Measurements from ENCODE around the gene VWA2. TPM values are rescaled to one million over a fixed set of nuclear protein-coding genes. Genes with fewer than 3 reads are reported as not detected.

The VWA2 gene
- total RNA-seq, 1 donor from 2014 or later = 1.2 TPM

- DNase-seq (ENCODE audit: low read depth) = no peak
- no peak overlapping the region for H3K4me3 ChIP-seq (ENCODE audit: low read depth, low read length)
- no peak for TF ChIP-seq CTCF (conservative IDR thresholded peaks at IDR 0.05; ENCODE audit: low read depth, low read length)
Observed at GRCh38 chr10:114278884-114279191, 39.8 kb downstream of the VWA2 start.

GRCh38 chr10:114279289-114279688 is 40.2 kb downstream of the VWA2 start:
- H3K4me3 ChIP-seq (ENCODE audit: low read depth, low read length) = no peak overlapping the region
- DNase-seq (ENCODE audit: low read depth) = no peak
- no peak for TF ChIP-seq CTCF (conservative IDR thresholded peaks at IDR 0.05; ENCODE audit: low read depth, low read length)

- DNase-seq (ENCODE audit: low read depth) = no peak
- H3K4me3 ChIP-seq (ENCODE audit: low read depth, low read length) = no peak overlapping the region
- no peak for TF ChIP-seq CTCF (conservative IDR thresholded peaks at IDR 0.05; ENCODE audit: low read depth, low read length)
Observed at GRCh38 chr10:114279901-114280644, 41.0 kb downstream of the VWA2 start.

GRCh38 chr10:114281006-114281405 is 42.0 kb downstream of the VWA2 start:
- TF ChIP-seq CTCF (conservative IDR thresholded peaks at IDR 0.05; ENCODE audit: low read depth, low read length) = no peak
- H3K4me3 ChIP-seq (ENCODE audit: low read depth, low read length) = no peak overlapping the region
- DNase-seq (ENCODE audit: low read depth) = no peak

- H3K4me3 ChIP-seq (ENCODE audit: low read depth, low read length) = no peak overlapping the region
- no peak for DNase-seq (ENCODE audit: low read depth)
- TF ChIP-seq CTCF (conservative IDR thresholded peaks at IDR 0.05; ENCODE audit: low read depth, low read length) = no peak
Observed at GRCh38 chr10:114281461-114281860, 42.4 kb downstream of the VWA2 start.

- no peak for DNase-seq (ENCODE audit: low read depth)
- TF ChIP-seq CTCF (conservative IDR thresholded peaks at IDR 0.05; ENCODE audit: low read depth, low read length) = no peak
- H3K4me3 ChIP-seq (ENCODE audit: low read depth, low read length) = no peak overlapping the region
Observed at GRCh38 chr10:114282526-114282925, 43.5 kb downstream of the VWA2 start.

GRCh38 chr10:114283091-114283490 is 44.0 kb downstream of the VWA2 start:
- DNase-seq (ENCODE audit: low read depth) = no peak
- no peak overlapping the region for H3K4me3 ChIP-seq (ENCODE audit: low read depth, low read length)
- no peak for TF ChIP-seq CTCF (conservative IDR thresholded peaks at IDR 0.05; ENCODE audit: low read depth, low read length)

Measured in epithelial cell of proximal tubule (primary cell).